ENCODE measurements around the gene GUCA1A.

The GUCA1A gene

DNA sequence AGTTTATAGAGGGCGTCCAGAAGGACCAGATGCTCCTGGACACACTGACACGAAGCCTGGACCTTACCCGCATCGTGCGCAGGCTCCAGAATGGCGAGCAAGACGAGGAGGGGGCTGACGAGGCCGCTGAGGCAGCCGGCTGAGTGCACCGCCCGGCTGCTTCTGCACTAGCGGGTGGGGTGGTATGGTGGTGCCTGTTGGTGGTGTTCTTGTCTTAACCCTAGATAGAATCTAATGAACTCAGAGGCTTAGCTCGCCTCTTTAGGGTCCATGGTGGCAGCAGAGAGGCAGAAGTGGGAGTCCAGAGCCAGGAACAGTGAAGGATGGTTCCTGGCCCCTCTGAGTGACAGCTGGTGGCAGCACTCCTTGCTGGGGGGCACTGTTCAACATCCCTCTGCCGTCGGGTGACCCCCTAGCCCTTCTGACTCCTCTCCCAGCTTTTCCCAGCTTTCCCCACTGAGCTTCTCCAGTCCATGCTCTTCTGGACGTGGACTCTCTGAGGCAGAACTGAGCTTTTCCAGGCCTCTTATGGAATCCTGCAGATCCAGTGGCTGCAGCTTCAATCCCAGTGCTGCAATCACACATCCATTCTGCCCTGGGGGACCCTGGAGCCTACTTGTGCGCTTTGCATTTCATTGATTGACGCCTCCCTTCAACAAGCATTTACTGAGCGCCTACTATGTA lies 6.2 kb downstream of the GUCA1A start:
- no peak for DNase-seq (ENCODE audit: extremely low spot score)
- CTCF ChIA-PET: interaction anchor here (0.6 to 0.9 kb wide), 2 partner anchors 11 to 35 kb away, joined by 3 to 4 read pairs; no protein-coding TSS in a partner anchor

DNA sequence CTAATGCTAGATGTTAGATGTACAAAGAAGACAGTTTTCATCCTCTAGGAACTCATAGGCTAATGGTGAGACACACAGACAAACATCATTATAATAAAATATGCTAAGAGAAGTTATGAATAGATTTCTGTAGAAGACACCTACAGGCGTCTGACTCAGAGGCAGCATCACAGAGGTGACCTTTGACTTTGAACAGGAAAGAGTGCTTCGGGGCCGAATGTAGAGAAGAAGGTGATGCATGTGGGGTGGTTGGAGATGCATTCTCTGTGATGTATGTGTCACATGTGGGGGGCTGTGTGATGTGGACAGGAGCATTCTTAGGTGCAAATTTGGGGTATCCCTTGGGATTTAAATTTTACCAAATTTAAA lies 6.8 kb downstream of the GUCA1A start:
- no peak for DNase-seq (ENCODE audit: extremely low spot score)
- TF ChIP-seq PKNOX1 (IDR thresholded peaks at IDR 0.05) (no peak), NFRKB (IDR thresholded peaks at IDR 0.05) (no peak), ELF4 (IDR thresholded peaks at IDR 0.05) (no peak), BHLHE40 (IDR thresholded peaks at IDR 0.05; ENCODE audit: borderline replicate concordance) (no peak), FOXM1 (IDR thresholded peaks at IDR 0.05; ENCODE audit: borderline replicate concordance) (no peak), ZNF384 (IDR thresholded peaks at IDR 0.05) (no peak), FOXA1 (IDR thresholded peaks at IDR 0.05) (no peak), CTBP1 (IDR thresholded peaks at IDR 0.05; ENCODE audit: borderline replicate concordance) (no peak), ARNT (IDR thresholded peaks at IDR 0.05) (no peak), HDGF (IDR thresholded peaks at IDR 0.05; ENCODE audit: borderline replicate concordance) (no peak), LEF1 (IDR thresholded peaks at IDR 0.05; ENCODE audit: borderline replicate concordance) (no peak)
- POLR2A ChIA-PET: interaction anchor here (1.4 kb wide), 1 partner anchor 35 kb away, joined by 3 read pairs; no protein-coding TSS in a partner anchor
- CTCF ChIA-PET: no interaction called here

More for the DNA sequence above, 6.2 kb downstream of the GUCA1A start:
- POLR2A ChIA-PET: interaction anchor here (1.4 kb wide), 1 partner anchor 35 kb away, joined by 3 read pairs; no protein-coding TSS in a partner anchor
- TF ChIP-seq SP1 (IDR thresholded peaks at IDR 0.05) (no peak), ARNT (IDR thresholded peaks at IDR 0.05) (no peak), LEF1 (IDR thresholded peaks at IDR 0.05; ENCODE audit: borderline replicate concordance) (no peak), HDGF (IDR thresholded peaks at IDR 0.05; ENCODE audit: borderline replicate concordance) (no peak), TARDBP (IDR thresholded peaks at IDR 0.05) (no peak), L3MBTL2 (conservative IDR thresholded peaks at IDR 0.05) (no peak), FOXM1 (IDR thresholded peaks at IDR 0.05; ENCODE audit: borderline replicate concordance) (no peak), FOXK2 (IDR thresholded peaks at IDR 0.05) (no peak), BHLHE40 (IDR thresholded peaks at IDR 0.05; ENCODE audit: borderline replicate concordance) (no peak)

DNA sequence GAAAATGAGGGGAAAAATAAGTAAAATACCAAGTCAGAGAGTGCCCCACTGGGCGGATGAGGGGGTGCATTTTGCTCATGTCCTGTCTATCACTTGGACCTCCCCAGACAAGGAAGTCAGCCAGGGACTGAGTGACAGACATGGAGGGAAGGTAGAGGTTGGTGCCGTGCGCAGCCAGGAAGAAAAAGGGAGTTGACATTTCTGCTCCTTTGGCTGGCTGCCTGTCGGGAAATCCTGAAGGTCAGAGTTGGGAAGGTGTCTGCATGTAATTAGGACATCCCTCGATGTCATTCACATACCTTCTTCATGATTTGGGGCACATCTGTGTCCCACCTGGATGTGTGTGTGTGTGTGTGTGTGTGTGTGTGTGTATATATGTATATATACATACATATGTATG lies 8.9 kb downstream of the GUCA1A start:
- TF ChIP-seq FOXK2 (IDR thresholded peaks at IDR 0.05) (no peak), CTBP1 (IDR thresholded peaks at IDR 0.05; ENCODE audit: borderline replicate concordance) (no peak), SUZ12 (IDR thresholded peaks at IDR 0.05) (no peak), PKNOX1 (IDR thresholded peaks at IDR 0.05) (no peak), ARNT (IDR thresholded peaks at IDR 0.05) (no peak), NFRKB (IDR thresholded peaks at IDR 0.05) (no peak)
- ChIA-PET CTCF (no interaction called here), POLR2A (no interaction called here)
- no peak for DNase-seq (ENCODE audit: extremely low spot score)

GRCh38 chr6:42184475-42184874 lies 11.3 kb downstream of the GUCA1A start:
- TF ChIP-seq NFRKB (IDR thresholded peaks at IDR 0.05): no peak
- TF ChIP-seq FOXA1 (IDR thresholded peaks at IDR 0.05): no peak
- no peak for TF ChIP-seq PKNOX1 (IDR thresholded peaks at IDR 0.05)
- TF ChIP-seq ZNF384 (IDR thresholded peaks at IDR 0.05): no peak
- TF ChIP-seq LEF1 (IDR thresholded peaks at IDR 0.05; ENCODE audit: borderline replicate concordance): no peak
- no peak for TF ChIP-seq SUZ12 (IDR thresholded peaks at IDR 0.05)
- TF ChIP-seq ARNT (IDR thresholded peaks at IDR 0.05): no peak
- TF ChIP-seq ELF4 (IDR thresholded peaks at IDR 0.05): no peak
- TF ChIP-seq FOXM1 (IDR thresholded peaks at IDR 0.05; ENCODE audit: borderline replicate concordance): no peak
- TF ChIP-seq SP1 (IDR thresholded peaks at IDR 0.05): no peak
- TF ChIP-seq CTBP1 (IDR thresholded peaks at IDR 0.05; ENCODE audit: borderline replicate concordance): no peak
- no peak for TF ChIP-seq HDGF (IDR thresholded peaks at IDR 0.05; ENCODE audit: borderline replicate concordance)
- TF ChIP-seq TARDBP (IDR thresholded peaks at IDR 0.05): no peak
- TF ChIP-seq L3MBTL2 (conservative IDR thresholded peaks at IDR 0.05): no peak
- TF ChIP-seq BHLHE40 (IDR thresholded peaks at IDR 0.05; ENCODE audit: borderline replicate concordance): no peak
- no peak for TF ChIP-seq FOXK2 (IDR thresholded peaks at IDR 0.05)
- ChIA-PET CTCF (no interaction called here), POLR2A (no interaction called here)
- no peak for DNase-seq (ENCODE audit: extremely low spot score)

- CTCF ChIA-PET: interaction anchor here (0.6 kb wide), 1 partner anchor 44 kb away, joined by 3 read pairs; no protein-coding TSS in a partner anchor
- POLR2A ChIA-PET: no interaction called here
- TF ChIP-seq SUZ12 (IDR thresholded peaks at IDR 0.05): no peak
- no peak for TF ChIP-seq FOXK2 (IDR thresholded peaks at IDR 0.05)
- TF ChIP-seq ZNF384 (IDR thresholded peaks at IDR 0.05): no peak
- TF ChIP-seq NFRKB (IDR thresholded peaks at IDR 0.05): no peak
- no peak for TF ChIP-seq ARNT (IDR thresholded peaks at IDR 0.05)
- TF ChIP-seq FOXM1 (IDR thresholded peaks at IDR 0.05; ENCODE audit: borderline replicate concordance): no peak
- TF ChIP-seq CTBP1 (IDR thresholded peaks at IDR 0.05; ENCODE audit: borderline replicate concordance): no peak
- no peak for TF ChIP-seq TARDBP (IDR thresholded peaks at IDR 0.05)
- no peak for TF ChIP-seq FOXA1 (IDR thresholded peaks at IDR 0.05)
- no peak for TF ChIP-seq PKNOX1 (IDR thresholded peaks at IDR 0.05)
- no peak for TF ChIP-seq LEF1 (IDR thresholded peaks at IDR 0.05; ENCODE audit: borderline replicate concordance)
- TF ChIP-seq ELF4 (IDR thresholded peaks at IDR 0.05): no peak
- no peak for TF ChIP-seq HDGF (IDR thresholded peaks at IDR 0.05; ENCODE audit: borderline replicate concordance)
- no peak for TF ChIP-seq BHLHE40 (IDR thresholded peaks at IDR 0.05; ENCODE audit: borderline replicate concordance)
- no peak for TF ChIP-seq SP1 (IDR thresholded peaks at IDR 0.05)
- TF ChIP-seq L3MBTL2 (conservative IDR thresholded peaks at IDR 0.05): no peak
- no peak for DNase-seq (ENCODE audit: extremely low spot score)
These were observed 12.4 kb downstream of the GUCA1A start for GRCh38 chr6:42185597-42185996.

All from HEK293T (cell line).